HG03442 (cell line): ENCODE measurements around the gene HPS6.

Experiments used
- ATAC-seq: cut with Tn5 transposase; IDR thresholded peaks from one replicate; pipeline ENCODE4 v1.9.1; 2021; ENCODE audit warnings: mild to moderate bottlenecking, moderate library complexity; ENCODE audit not compliant: unreplicated experiment

HPS6 gene

DNA sequence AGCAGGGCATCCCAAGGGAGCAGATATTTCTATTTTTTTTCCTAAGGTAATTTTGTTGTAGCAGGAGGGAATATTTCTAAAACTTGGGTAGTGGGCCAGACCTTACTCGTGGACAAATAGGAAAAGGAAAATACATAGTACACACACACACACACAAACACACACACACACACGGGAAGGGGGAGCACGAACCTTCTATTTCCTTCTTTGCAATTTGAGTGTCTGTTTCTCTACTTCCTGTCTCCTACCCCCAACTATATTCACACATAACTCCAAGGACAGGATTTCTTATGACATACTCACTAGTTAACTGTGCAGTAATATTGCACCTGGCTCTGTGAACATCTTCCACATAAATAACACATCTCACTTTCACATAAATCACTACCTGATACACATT lies 50.6 kb downstream of the HPS6 start:
- no peak for ATAC-seq

DNA sequence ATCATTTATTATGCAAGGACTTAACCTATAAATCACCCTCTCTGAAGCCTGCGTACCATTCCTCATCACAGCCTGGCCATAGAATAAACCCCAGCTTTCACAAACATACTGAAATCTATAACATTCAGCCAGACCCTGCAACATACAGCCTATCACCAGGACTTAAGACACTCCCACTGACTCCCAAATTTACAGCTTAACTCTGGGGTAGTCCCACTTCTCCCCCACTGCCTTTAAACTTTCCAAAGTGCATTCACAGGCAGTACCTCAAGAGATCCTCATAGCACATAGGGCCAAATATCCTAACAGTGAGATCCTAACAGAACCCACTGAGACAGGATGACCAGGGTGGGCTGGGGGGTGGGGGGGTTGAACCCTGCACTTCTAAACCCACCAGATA lies 51.5 kb downstream of the HPS6 start:
- no peak for ATAC-seq
